Measurements from ENCODE around the gene MB21D2.
"Not testable (repeated sequence)": the region's sequence is repeated elsewhere in the genome, so short reads cannot be mapped to it uniquely, and the experiment has no call there.

The MB21D2 gene

GRCh38 chr3:192858849-192859585, 58.6 kb downstream of the MB21D2 start:
- no peak for DNase-seq

GRCh38 chr3:192857260-192857661, 60.4 kb downstream of the MB21D2 start:
- no peak for DNase-seq

- DNase-seq: no peak
Observed at GRCh38 chr3:192855434-192855833, 62.2 kb downstream of the MB21D2 start.

GRCh38 chr3:192851821-192852372, 65.8 kb downstream of the MB21D2 start:
- peak; percentile 74 for DNase-seq

GRCh38 chr3:192850451-192850981, 67.1 kb downstream of the MB21D2 start:
- no peak for DNase-seq

GRCh38 chr3:192849821-192850220, 67.8 kb downstream of the MB21D2 start:
- not testable (repeated sequence) for DNase-seq

- no peak for DNase-seq
Observed at GRCh38 chr3:192848371-192849233, 69.1 kb downstream of the MB21D2 start.

- DNase-seq: no peak
Observed at GRCh38 chr3:192847941-192848340, 69.7 kb downstream of the MB21D2 start.

GRCh38 chr3:192845526-192845855, 72.2 kb downstream of the MB21D2 start:
- DNase-seq: no peak

GRCh38 chr3:192844836-192845525, 72.7 kb downstream of the MB21D2 start:
- peak; percentile 52 for DNase-seq

- DNase-seq: no peak
Observed at GRCh38 chr3:192844486-192844765, 73.2 kb downstream of the MB21D2 start.

- no peak for DNase-seq
Observed at GRCh38 chr3:192843723-192844485, 73.8 kb downstream of the MB21D2 start.

- no peak for DNase-seq
Observed at GRCh38 chr3:192843119-192843518, 74.5 kb downstream of the MB21D2 start.

GRCh38 chr3:192842711-192843110, 74.9 kb downstream of the MB21D2 start:
- no peak for DNase-seq

GRCh38 chr3:192842138-192842537, 75.5 kb downstream of the MB21D2 start:
- no peak for DNase-seq

- DNase-seq: no peak
Observed at GRCh38 chr3:192841428-192841827, 76.2 kb downstream of the MB21D2 start.

GRCh38 chr3:192840143-192840836, 77.4 kb downstream of the MB21D2 start:
- DNase-seq: no peak

GRCh38 chr3:192835818-192836815, 81.5 kb downstream of the MB21D2 start:
- DNase-seq: no peak

- DNase-seq: no peak
Observed at GRCh38 chr3:192834428-192834827, 83.2 kb downstream of the MB21D2 start.

GRCh38 chr3:192833177-192833890, 84.3 kb downstream of the MB21D2 start:
- no peak for DNase-seq

Data from NCI-H1105 (cell line).